Measurements from ENCODE around the gene JAG2. TPM values are rescaled to one million over a fixed set of nuclear protein-coding genes. Genes with fewer than 3 reads are reported as not detected.

JAG2 gene
- total and polyA plus RNA-seq, 2 experiments from 2014 or later: 1.5 TPM; not detected in 1

- Histone ChIP-seq H3K9ac (no peak overlapping the region), H3K9me3 (ENCODE audit: low read depth) (no peaks in the 10 kb centered on the region), H2AFZ (no peak overlapping the region), H3K4me2 (ENCODE audit: unreplicated experiment) (no peak overlapping the region), H3K27me3 (replicated peaks; ENCODE audit: insufficient read depth) (no peaks in the 10 kb centered on the region), H3K36me3 (ENCODE audit: low read depth) (no peaks in the 10 kb centered on the region), H3F3A (ENCODE audit: insufficient read depth) (no peaks in the 10 kb centered on the region), H3K4me3 (no peak overlapping the region), H3K79me2 (ENCODE audit: insufficient read depth) (no peaks in the 10 kb centered on the region), H3K9me2 (ENCODE audit: insufficient read depth) (no peaks in the 10 kb centered on the region), H3K4me1 (ENCODE audit: insufficient read depth) (no peaks in the 10 kb centered on the region), H4K20me1 (ENCODE audit: insufficient read depth) (no peaks in the 10 kb centered on the region), H3K27ac (no peak overlapping the region)
- in situ Hi-C loops (cut with MboI): no loop called here
- TF ChIP-seq EZH2 (IDR thresholded peaks at IDR 0.05; ENCODE audit: insufficient read depth, poor library complexity, severe bottlenecking): no peak
- no peak for TF ChIP-seq EZH2phosphoT487 (IDR thresholded peaks at IDR 0.05; ENCODE audit: insufficient read depth, low read depth)
- DNase-seq: no peak
- WGBS, 2 experiments (ENCODE audit: low coverage in 1 of 2, low lambda C conversion rate in 2 of 2, missing lambda C conversion rate in 2 of 2): 86 to 95% methylated on average over 6 to 14 of the region's 14 CpGs
Observed at GRCh38 chr14:105214324-105214915, 45.8 kb upstream of the JAG2 start.

DNA sequence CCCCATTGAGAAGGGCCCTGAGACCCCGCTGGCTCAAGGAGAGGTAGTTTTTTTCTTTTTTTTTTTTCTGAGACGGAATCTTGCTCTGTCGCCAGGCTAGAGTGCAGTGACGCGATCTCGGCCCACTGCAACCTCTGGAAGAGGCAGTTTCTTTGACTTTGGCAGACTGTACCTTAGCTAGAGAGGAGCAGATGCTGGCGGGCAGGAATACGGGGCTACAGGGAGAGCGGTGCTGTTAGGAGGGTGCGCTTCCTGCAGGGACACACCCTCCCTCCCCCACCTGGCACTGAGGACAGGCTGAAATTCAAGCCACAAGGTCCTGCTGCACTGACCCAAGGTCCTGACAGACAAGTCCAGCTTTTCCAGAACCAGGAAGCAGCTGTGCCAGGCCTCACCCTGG is 44.8 kb upstream of the JAG2 start:
- Histone ChIP-seq H3K27me3 (replicated peaks; ENCODE audit: insufficient read depth) (no peaks in the 10 kb centered on the region), H3K4me1 (ENCODE audit: insufficient read depth) (no peaks in the 10 kb centered on the region), H3K4me3 (no peak overlapping the region), H3K79me2 (ENCODE audit: insufficient read depth) (no peaks in the 10 kb centered on the region), H2AFZ (no peak overlapping the region), H3K9ac (no peak overlapping the region), H3K27ac (no peak overlapping the region), H4K20me1 (ENCODE audit: insufficient read depth) (no peaks in the 10 kb centered on the region), H3K4me2 (ENCODE audit: unreplicated experiment) (no peak overlapping the region), H3F3A (ENCODE audit: insufficient read depth) (no peaks in the 10 kb centered on the region), H3K9me3 (ENCODE audit: low read depth) (no peaks in the 10 kb centered on the region), H3K9me2 (ENCODE audit: insufficient read depth) (no peaks in the 10 kb centered on the region), H3K36me3 (ENCODE audit: low read depth) (no peaks in the 10 kb centered on the region)
- 96 to 100% methylated on average over 10 of the region's 10 CpGs for WGBS, 2 experiments (ENCODE audit: low coverage in 1 of 2, low lambda C conversion rate in 2 of 2, missing lambda C conversion rate in 2 of 2)
- TF ChIP-seq EZH2phosphoT487 (IDR thresholded peaks at IDR 0.05; ENCODE audit: insufficient read depth, low read depth) (no peak), EZH2 (IDR thresholded peaks at IDR 0.05; ENCODE audit: insufficient read depth, poor library complexity, severe bottlenecking) (no peak)
- in situ Hi-C loops (cut with MboI): no loop called here
- no peak for DNase-seq

DNA sequence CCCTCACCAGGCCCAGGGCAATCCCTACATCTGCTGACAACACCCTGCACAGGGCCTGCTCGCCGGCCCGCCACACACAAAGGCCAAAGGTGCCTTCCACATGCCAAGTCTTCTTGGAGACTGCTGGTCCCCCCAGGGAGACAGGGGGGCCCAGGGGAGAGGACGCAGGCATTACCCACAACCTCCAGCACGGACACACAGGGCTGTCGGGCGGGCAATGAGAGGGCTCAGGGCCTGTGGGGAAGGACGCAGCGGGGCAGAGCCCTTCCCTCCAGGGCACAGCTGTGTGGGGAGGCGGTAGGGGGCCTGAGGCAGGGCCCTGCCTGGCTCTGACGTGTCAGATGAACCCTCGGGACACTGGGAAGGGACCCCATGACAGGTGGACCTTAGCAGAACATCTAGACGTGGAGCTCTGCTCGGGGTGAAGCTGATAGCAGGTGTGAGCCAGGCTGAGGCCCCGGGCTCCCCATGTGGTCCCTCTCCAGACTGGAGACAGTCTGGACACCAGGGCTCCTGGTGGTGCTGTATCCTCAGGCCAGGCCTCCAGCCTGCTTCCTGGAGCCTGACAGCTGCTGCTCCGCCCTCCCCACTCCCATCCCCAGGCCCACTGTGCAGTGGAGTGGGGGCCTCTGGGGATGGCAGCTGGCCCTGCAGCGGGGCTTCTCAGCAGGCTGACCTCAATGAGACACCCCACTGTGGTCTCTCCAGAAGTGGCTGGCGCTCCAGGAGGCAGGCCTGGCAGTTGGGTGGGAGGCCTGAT is 44.1 kb upstream of the JAG2 start:
- Histone ChIP-seq H3F3A (ENCODE audit: insufficient read depth) (no peaks in the 10 kb centered on the region), H3K27me3 (replicated peaks; ENCODE audit: insufficient read depth) (no peaks in the 10 kb centered on the region), H3K9me3 (ENCODE audit: low read depth) (no peaks in the 10 kb centered on the region), H4K20me1 (ENCODE audit: insufficient read depth) (no peaks in the 10 kb centered on the region), H3K4me3 (no peak overlapping the region), H3K4me2 (ENCODE audit: unreplicated experiment) (no peak overlapping the region), H3K9me2 (ENCODE audit: insufficient read depth) (no peaks in the 10 kb centered on the region), H3K4me1 (ENCODE audit: insufficient read depth) (no peaks in the 10 kb centered on the region), H3K27ac (no peak overlapping the region), H3K36me3 (ENCODE audit: low read depth) (no peaks in the 10 kb centered on the region), H2AFZ (no peak overlapping the region), H3K9ac (no peak overlapping the region), H3K79me2 (ENCODE audit: insufficient read depth) (no peaks in the 10 kb centered on the region)
- WGBS, 2 experiments (ENCODE audit: low coverage in 1 of 2, low lambda C conversion rate in 2 of 2, missing lambda C conversion rate in 2 of 2): 91 to 96% methylated on average over 12 to 17 of the region's 18 CpGs
- DNase-seq: no peak
- in situ Hi-C loops (cut with MboI): no loop called here
- TF ChIP-seq EZH2 (IDR thresholded peaks at IDR 0.05; ENCODE audit: insufficient read depth, poor library complexity, severe bottlenecking) (no peak), EZH2phosphoT487 (IDR thresholded peaks at IDR 0.05; ENCODE audit: insufficient read depth, low read depth) (no peak)

DNA sequence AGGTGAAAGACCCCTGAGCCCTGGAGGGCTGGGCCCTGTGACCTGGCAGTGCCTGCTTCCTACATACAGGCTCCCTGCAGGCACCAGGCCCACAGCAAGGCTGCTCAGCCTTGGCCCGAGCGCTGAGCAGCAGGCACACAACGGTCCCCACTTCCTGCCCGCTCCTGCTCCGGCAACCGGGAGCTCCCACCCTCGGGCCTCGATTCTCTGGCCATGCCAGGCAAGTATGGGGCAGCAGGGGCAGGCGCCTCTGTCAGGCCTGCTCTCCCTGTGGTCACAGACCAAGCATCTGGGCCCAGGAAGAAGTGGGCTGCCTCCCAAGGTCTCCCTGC is 43.1 kb upstream of the JAG2 start:
- H3K27ac ChIP-seq: no peak overlapping the region
- H3K4me1 ChIP-seq (ENCODE audit: insufficient read depth): no peaks in the 10 kb centered on the region
- H3K4me3 ChIP-seq: no peak overlapping the region
- DNase-seq: no peak
- H3K9me2 ChIP-seq (ENCODE audit: insufficient read depth): no peaks in the 10 kb centered on the region
- no peak overlapping the region for H3K9ac ChIP-seq
- H3K36me3 ChIP-seq (ENCODE audit: low read depth): no peaks in the 10 kb centered on the region
- H3K27me3 ChIP-seq (replicated peaks; ENCODE audit: insufficient read depth): no peaks in the 10 kb centered on the region
- no peak overlapping the region for H2AFZ ChIP-seq
- no peaks in the 10 kb centered on the region for H4K20me1 ChIP-seq (ENCODE audit: insufficient read depth)
- H3F3A ChIP-seq (ENCODE audit: insufficient read depth): no peaks in the 10 kb centered on the region
- 65 to 77% methylated on average over 9 of the region's 9 CpGs for WGBS, 2 experiments (ENCODE audit: low coverage in 1 of 2, low lambda C conversion rate in 2 of 2, missing lambda C conversion rate in 2 of 2)
- no peak overlapping the region for H3K4me2 ChIP-seq (ENCODE audit: unreplicated experiment)
- TF ChIP-seq EZH2 (IDR thresholded peaks at IDR 0.05; ENCODE audit: insufficient read depth, poor library complexity, severe bottlenecking): no peak
- no peak for TF ChIP-seq EZH2phosphoT487 (IDR thresholded peaks at IDR 0.05; ENCODE audit: insufficient read depth, low read depth)
- no peaks in the 10 kb centered on the region for H3K9me3 ChIP-seq (ENCODE audit: low read depth)
- in situ Hi-C loops (cut with MboI): no loop called here
- no peaks in the 10 kb centered on the region for H3K79me2 ChIP-seq (ENCODE audit: insufficient read depth)

Data from GM23248 (cell line).